Transverse colon (tissue), 4 donors: ENCODE measurements around the gene KRT13. TPM values are rescaled to one million over a fixed set of nuclear protein-coding genes. Genes with fewer than 3 reads are reported as not detected.

Source experiments
- DNase-seq: peaks from one replicate; pipeline ENCODE4 v3.0.0-alpha.2; 2019
- H3K27ac ChIP-seq, 4 donors: fragments of 200-600 bp; sonication (generic); 2 replicates each; pipeline ENCODE4 v1.5.1; 2016 to 2018; ENCODE audit warnings: inconsistent platforms in 4 of 4
- H3K27me3 ChIP-seq: fragments of 200-600 bp; sonication (generic); 2 replicates; pipeline ENCODE4 v1.5.1; 2017; ENCODE audit warnings: inconsistent platforms
- H3K36me3 ChIP-seq, 4 donors: fragments of 200-600 bp; sonication (generic); 2 replicates each; pipeline ENCODE4 v1.5.1; 2017 to 2019; ENCODE audit warnings: inconsistent platforms in 4 of 4
- H3K4me1 ChIP-seq, 4 donors: fragments of 200-600 bp; sonication (generic); 2 replicates each; pipeline ENCODE4 v1.5.1; 2017 to 2020; ENCODE audit warnings: inconsistent platforms in 4 of 4
- H3K4me3 ChIP-seq, 4 donors: fragments of 200-600 bp; sonication (generic); 1 replicate in 1 of 4; 2 replicates in 3 of 4; pipeline versions ENCODE4 v1.5.1 to v1.6.1; 2017 to 2019; ENCODE audit warnings: inconsistent platforms in 4 of 4
- H3K9me3 ChIP-seq, 2 donors: fragments of 200-600 bp; sonication (generic); 2 replicates each; pipeline ENCODE4 v1.5.1; 2017 to 2019; ENCODE audit warnings: inconsistent platforms in 2 of 2
- CTCF ChIP-seq, 5 experiments: fragments of 200-600 bp in 3 of 5; fragments of 450-650 bp in 2 of 5; sonication (generic) in 3 of 5; IDR thresholded peaks; 1 replicate in 2 of 5; 2 replicates in 3 of 5; pipeline ENCODE4 v1.5.1; 2016 to 2017; ENCODE audit warnings: antibody characterized with exemption in 5 of 5, inconsistent platforms in 3 of 5, mild to moderate bottlenecking in 2 of 5, moderate library complexity in 1 of 5
- EP300 ChIP-seq: sonication (generic); formaldehyde crosslinking; IDR thresholded peaks from one replicate; pipeline ENCODE4 v1.6.1; 2017; ENCODE audit warnings: antibody characterized with exemption, low read depth
- POLR2A ChIP-seq: fragments of 450-650 bp; IDR thresholded peaks from one replicate; pipeline ENCODE4 v1.6.1; 2016; ENCODE audit warnings: antibody characterized with exemption, mild to moderate bottlenecking, moderate library complexity
- POLR2AphosphoS5 ChIP-seq, 3 donors: sonication (generic); formaldehyde crosslinking; IDR thresholded peaks; one replicate each; pipeline ENCODE4 v1.6.1; 2016; ENCODE audit warnings: antibody characterized with exemption in 3 of 3
- WGBS, 2 donors: methylation state at CpG; one replicate each; pipeline ENCODE4 v1.1.5; 2018; ENCODE audit warnings: low coverage in 1 of 2; 5-methylcytosine and 5-hydroxymethylcytosine counted together
- in situ Hi-C, 4 donors: fragments of 200-750 bp; cut with MboI; loops; one replicate each; pipeline versions ENCODE4 v1.15.0 to v1.15.1; 2017; ENCODE audit warnings: low sequenced_read_pairs in 3 of 4, low pct_ligation_motif_present in 1 of 4, low pct_unique_long_range_greater_than_20kb in 1 of 4
- intact Hi-C: fragments of 100-400 bp; cut with DNase I; formaldehyde crosslinking; loops from one replicate; pipeline ENCODE4 v1.15.1; 2023; ENCODE audit warnings: low total_unique reads
- total RNA-seq, 4 donors: library from RNA; depleted of rRNA; stranded (reverse); fragments of >200 nt; gene quantifications; one replicate each; pipeline ENCODE4 v1.1.0, GENCODE V29; 2016

The KRT13 gene
- total RNA-seq, 4 donors from 2014 or later: 0.27 TPM; not detected in 3

GRCh38 chr17:41490000-41490990 lies 15.1 kb downstream of the KRT13 start:
- DNase-seq: peak; percentile 36
- no peak for TF ChIP-seq POLR2A
- TF ChIP-seq POLR2AphosphoS5 (IDR thresholded peaks at IDR 0.05): no peak
- TF ChIP-seq CTCF (IDR thresholded peaks at IDR 0.05): no peak
- no peak for TF ChIP-seq EP300
- H3K9me3 ChIP-seq: no peaks in the 10 kb centered on the region
- WGBS, 2 donors: 36 to 55% methylated on average over 5 to 10 of the region's 10 CpGs
- peaks cover 0 to 33% (median 9%) of the 10 kb centered on the region in 4 donors for H3K4me1 ChIP-seq
- H3K4me3 ChIP-seq: no peak overlapping the region
- in situ Hi-C loops (no loop called here), intact Hi-C loops (no loop called here)
- no peaks in the 10 kb centered on the region for H3K36me3 ChIP-seq
- no peak overlapping the region for H3K27ac ChIP-seq
- H3K27me3 ChIP-seq: no peaks in the 10 kb centered on the region

GRCh38 chr17:41489531-41489930 lies 15.9 kb downstream of the KRT13 start, which contains the start of gene KRT36:
Gene KRT36, minus strand, starts transcription at chr17:41489910. Its CDS starts 46 bp downstream, at chr17:41489864.
- Histone ChIP-seq H3K9me3 (no peaks in the 10 kb centered on the region), H3K4me1 (peaks cover 0 to 33% (median 9%) of the 10 kb centered on the region in 4 donors), H3K27me3 (no peaks in the 10 kb centered on the region), H3K36me3 (no peaks in the 10 kb centered on the region), H3K27ac (no peak within 1 kb of the TSS), H3K4me3 (no peak within 1 kb of the TSS)
- TF ChIP-seq CTCF (IDR thresholded peaks at IDR 0.05) (no peak), EP300 (no peak), POLR2AphosphoS5 (IDR thresholded peaks at IDR 0.05) (no peak), POLR2A (no peak)
- WGBS, 2 donors: 90% methylated on average over 12 of the region's 12 CpGs; no CpG with 5 or more reads in 1 of the 2 donors
- intact Hi-C loops (no loop called here), in situ Hi-C loops (no loop called here)
- DNase-seq: no peak

GRCh38 chr17:41486809-41487530 lies 18.4 kb downstream of the KRT13 start:
- peak; percentile 68 for DNase-seq
- Histone ChIP-seq H3K4me3 (no peak overlapping the region), H3K27ac (no peak overlapping the region), H3K4me1 (peaks cover 0 to 25% (median 6%) of the 10 kb centered on the region in 4 donors), H3K9me3 (no peaks in the 10 kb centered on the region), H3K36me3 (no peaks in the 10 kb centered on the region), H3K27me3 (no peaks in the 10 kb centered on the region)
- WGBS, 2 donors: 61% methylated on average over 28 of the region's 29 CpGs; no CpG with 5 or more reads in 1 of the 2 donors
- TF ChIP-seq POLR2AphosphoS5 (IDR thresholded peaks at IDR 0.05) (no peak), POLR2A (no peak), CTCF (IDR thresholded peaks at IDR 0.05) (peak; percentile 42 to 64 (median 56)), EP300 (no peak)
- in situ Hi-C loops: no loop called here
- intact Hi-C loops: no loop called here

GRCh38 chr17:41486316-41486715 lies 19.1 kb downstream of the KRT13 start:
- no peaks in the 10 kb centered on the region for H3K36me3 ChIP-seq
- H3K9me3 ChIP-seq: no peaks in the 10 kb centered on the region
- H3K4me1 ChIP-seq: peaks cover 0 to 19% (median 6%) of the 10 kb centered on the region in 4 donors
- TF ChIP-seq POLR2AphosphoS5 (IDR thresholded peaks at IDR 0.05) (no peak), EP300 (no peak), POLR2A (no peak)
- WGBS, 2 donors: 76 to 85% methylated on average over 6 to 13 of the region's 13 CpGs
- H3K4me3 ChIP-seq: no peak overlapping the region
- in situ Hi-C loops: no loop called here
- H3K27ac ChIP-seq: no peak overlapping the region
- no peak for DNase-seq
- no peaks in the 10 kb centered on the region for H3K27me3 ChIP-seq
- intact Hi-C loops: no loop called here
